Ascending aorta (tissue), 2 donors: Measurements from ENCODE around the gene NOTCH4. TPM values are rescaled to one million over a fixed set of nuclear protein-coding genes. Genes with fewer than 3 reads are reported as not detected.

Experiments used
- DNase-seq, 2 donors: peaks; one replicate each; pipeline ENCODE4 v3.0.0-alpha.2; 2019; ENCODE audit warnings: low spot score in 2 of 2
- H3K27ac ChIP-seq, 2 donors: fragments of 200-600 bp; sonication (generic); one replicate each; pipeline ENCODE4 v1.5.1; 2016 to 2017; ENCODE audit warnings: mild to moderate bottlenecking in 1 of 2
- H3K27me3 ChIP-seq: fragments of 200-600 bp; sonication (generic); one replicate; pipeline ENCODE4 v1.5.1; 2017
- H3K36me3 ChIP-seq, 2 donors: fragments of 200-600 bp; sonication (generic); one replicate each; pipeline ENCODE4 v1.5.1; 2016
- H3K4me1 ChIP-seq, 2 donors: fragments of 200-600 bp; sonication (generic); one replicate each; pipeline ENCODE4 v1.5.1; 2016 to 2017; ENCODE audit warnings: mild to moderate bottlenecking in 1 of 2
- H3K4me3 ChIP-seq, 2 donors: fragments of 200-600 bp; sonication (generic); one replicate each; pipeline ENCODE4 v1.5.1; 2016 to 2017; ENCODE audit warnings: mild to moderate bottlenecking in 1 of 2
- H3K9me3 ChIP-seq, 2 donors: fragments of 200-600 bp; sonication (generic); one replicate each; pipeline ENCODE4 v1.5.1; 2016
- intact Hi-C: fragments of 100-400 bp; cut with DNase I; formaldehyde crosslinking; loops from one replicate; pipeline ENCODE4 v1.15.1; 2023
- total RNA-seq: library from RNA; depleted of rRNA; stranded (reverse); fragments of >200 nt; gene quantifications from one replicate; pipeline ENCODE4 v1.1.0, GENCODE V29; 2016
- TF ChIP-seq, protein P1 (sequence below), 3 experiments: fragments of 200-600 bp in 2 of 3; fragments of 450-650 bp in 1 of 3; sonication (generic) in 2 of 3; IDR thresholded peaks; one replicate each; pipeline ENCODE4 v1.5.1; 2016 to 2019; ENCODE audit warnings: antibody characterized with exemption in 3 of 3, mild to moderate bottlenecking in 1 of 3, moderate library complexity in 1 of 3

Gene NOTCH4
- total RNA-seq, 1 donor from 2014 or later: 198 TPM

DNA sequence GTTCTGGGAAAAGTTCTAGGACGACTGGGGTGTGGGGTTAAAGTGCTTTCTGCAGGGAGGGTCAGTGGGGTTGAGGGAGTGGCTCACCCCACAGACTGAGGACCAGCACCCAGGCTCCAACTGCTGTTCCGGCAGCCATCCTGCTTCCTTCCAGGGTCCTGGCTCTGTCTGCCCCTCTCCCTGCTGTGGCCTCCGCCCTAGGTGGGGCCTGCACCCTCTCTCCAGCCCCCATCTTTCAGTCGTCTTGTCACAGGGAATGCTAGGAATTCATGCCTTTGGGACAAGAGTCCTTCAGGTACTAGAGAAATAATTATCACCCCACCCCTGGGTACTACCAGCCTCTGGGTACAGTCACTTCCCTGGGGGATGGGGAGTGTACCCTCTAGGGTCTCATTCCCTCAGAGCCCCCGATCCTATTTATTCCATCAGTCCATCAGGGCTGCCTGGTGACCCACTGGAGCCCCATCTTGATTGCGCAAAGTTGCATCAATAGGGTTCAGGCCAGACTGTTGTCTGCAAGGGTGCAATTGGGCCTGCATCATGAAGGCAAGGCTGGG lies 39.7 kb downstream of the NOTCH4 start, which contains the start of gene AGER:
Gene AGER (minus strand): TSS at position 170 of the 557 bp plus-strand sequence. CDS start 31 bp downstream, at position 139.
- Histone ChIP-seq H3K36me3 (peaks cover 44 to 48% of the 10 kb centered on the region in 2 donors), H3K4me1 (peaks cover 1 to 19% of the 10 kb centered on the region in 2 donors)
- TF ChIP-seq, protein P1, sequence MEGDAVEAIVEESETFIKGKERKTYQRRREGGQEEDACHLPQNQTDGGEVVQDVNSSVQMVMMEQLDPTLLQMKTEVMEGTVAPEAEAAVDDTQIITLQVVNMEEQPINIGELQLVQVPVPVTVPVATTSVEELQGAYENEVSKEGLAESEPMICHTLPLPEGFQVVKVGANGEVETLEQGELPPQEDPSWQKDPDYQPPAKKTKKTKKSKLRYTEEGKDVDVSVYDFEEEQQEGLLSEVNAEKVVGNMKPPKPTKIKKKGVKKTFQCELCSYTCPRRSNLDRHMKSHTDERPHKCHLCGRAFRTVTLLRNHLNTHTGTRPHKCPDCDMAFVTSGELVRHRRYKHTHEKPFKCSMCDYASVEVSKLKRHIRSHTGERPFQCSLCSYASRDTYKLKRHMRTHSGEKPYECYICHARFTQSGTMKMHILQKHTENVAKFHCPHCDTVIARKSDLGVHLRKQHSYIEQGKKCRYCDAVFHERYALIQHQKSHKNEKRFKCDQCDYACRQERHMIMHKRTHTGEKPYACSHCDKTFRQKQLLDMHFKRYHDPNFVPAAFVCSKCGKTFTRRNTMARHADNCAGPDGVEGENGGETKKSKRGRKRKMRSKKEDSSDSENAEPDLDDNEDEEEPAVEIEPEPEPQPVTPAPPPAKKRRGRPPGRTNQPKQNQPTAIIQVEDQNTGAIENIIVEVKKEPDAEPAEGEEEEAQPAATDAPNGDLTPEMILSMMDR (IDR thresholded peaks at IDR 0.05): no peak

DNA sequence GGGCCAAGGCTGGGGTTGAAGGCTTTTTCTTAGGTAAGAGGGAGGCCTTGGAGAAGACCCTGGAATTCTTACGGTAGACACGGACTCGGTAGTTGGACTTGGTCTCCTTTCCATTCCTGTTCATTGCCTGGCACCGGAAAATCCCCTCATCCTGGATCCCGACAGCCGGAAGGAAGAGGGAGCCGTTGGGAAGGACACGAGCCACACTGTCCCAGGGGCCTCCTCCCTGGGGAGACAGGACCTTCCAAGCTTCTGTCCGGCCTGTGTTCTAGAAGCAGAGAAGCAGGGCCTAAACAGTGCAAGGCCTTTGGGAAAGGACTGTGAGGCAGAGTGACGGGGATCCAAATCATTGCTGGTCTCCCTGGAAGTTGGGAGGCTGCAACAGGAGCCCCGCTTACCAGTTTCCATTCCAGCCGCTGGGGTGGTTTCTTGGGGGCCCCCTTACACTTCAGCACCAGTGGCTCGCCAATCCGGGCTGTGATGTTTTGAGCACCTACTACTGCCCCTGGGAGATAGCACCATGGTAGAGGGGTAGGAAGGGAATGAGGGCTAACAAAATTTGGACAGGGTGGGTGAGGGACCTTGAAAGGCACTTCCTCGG lies 40.3 kb downstream of the NOTCH4 start:
- TF ChIP-seq, protein P1 (IDR thresholded peaks at IDR 0.05): no peak
- Histone ChIP-seq H3K27ac (peak overlapping the region; percentile 20 to 77), H3K9me3 (no peaks in the 10 kb centered on the region), H3K4me1 (peaks cover 3 to 20% of the 10 kb centered on the region in 2 donors), H3K36me3 (peaks cover 44 to 48% of the 10 kb centered on the region in 2 donors), H3K4me3 (no peak overlapping the region), H3K27me3 (no peaks in the 10 kb centered on the region)
- no peak for DNase-seq
- intact Hi-C loops: loop anchor here (10.0 kb wide), 1 partner anchor 639 kb away; the partner anchor contains the start of genes ATP6V1G2, DDX39B and NFKBIL1

More for the DNA sequence above, 39.7 kb downstream of the NOTCH4 start, which contains the start of gene AGER:
- Histone ChIP-seq H3K9me3 (no peaks in the 10 kb centered on the region), H3K27ac (peak within 1 kb of the TSS; percentile 59 to 77), H3K4me3 (no peak within 1 kb of the TSS), H3K27me3 (no peaks in the 10 kb centered on the region)
- no peak for DNase-seq
- intact Hi-C loops: loop anchor here (10.0 kb wide), 1 partner anchor 639 kb away; the partner anchor contains the start of genes ATP6V1G2, DDX39B and NFKBIL1

DNA sequence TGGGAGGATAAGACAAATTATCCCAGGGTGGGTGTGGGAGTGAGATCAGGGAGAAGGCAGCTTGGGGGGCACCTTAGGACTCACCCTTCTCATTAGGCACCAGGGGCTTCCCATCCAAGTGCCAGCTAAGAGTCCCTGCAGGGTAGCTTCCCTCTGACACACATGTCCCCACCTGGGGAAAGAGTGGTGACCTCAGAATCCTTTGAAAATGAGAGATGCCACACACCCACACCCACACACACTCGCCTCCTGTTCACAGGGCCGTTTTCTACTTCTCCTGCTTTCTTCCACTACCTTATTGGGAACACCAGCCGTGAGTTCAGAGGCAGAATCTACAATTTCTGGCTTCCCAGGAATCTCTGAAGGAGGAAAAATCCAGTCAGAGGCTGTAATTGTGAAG lies 40.8 kb downstream of the NOTCH4 start:
- H3K4me3 ChIP-seq: no peak overlapping the region
- H3K36me3 ChIP-seq: peaks cover 44 to 46% of the 10 kb centered on the region in 2 donors
- TF ChIP-seq, protein P1 (IDR thresholded peaks at IDR 0.05): no peak
- intact Hi-C loops: loop anchor here (10.0 kb wide), 1 partner anchor 638 kb away; the partner anchor contains the start of genes ATP6V1G2, DDX39B and NFKBIL1
- no peaks in the 10 kb centered on the region for H3K27me3 ChIP-seq
- peak overlapping the region; percentile 13 to 27 for H3K27ac ChIP-seq
- peaks cover 3 to 15% of the 10 kb centered on the region in 2 donors for H3K4me1 ChIP-seq
- no peaks in the 10 kb centered on the region for H3K9me3 ChIP-seq
- no peak for DNase-seq

DNA sequence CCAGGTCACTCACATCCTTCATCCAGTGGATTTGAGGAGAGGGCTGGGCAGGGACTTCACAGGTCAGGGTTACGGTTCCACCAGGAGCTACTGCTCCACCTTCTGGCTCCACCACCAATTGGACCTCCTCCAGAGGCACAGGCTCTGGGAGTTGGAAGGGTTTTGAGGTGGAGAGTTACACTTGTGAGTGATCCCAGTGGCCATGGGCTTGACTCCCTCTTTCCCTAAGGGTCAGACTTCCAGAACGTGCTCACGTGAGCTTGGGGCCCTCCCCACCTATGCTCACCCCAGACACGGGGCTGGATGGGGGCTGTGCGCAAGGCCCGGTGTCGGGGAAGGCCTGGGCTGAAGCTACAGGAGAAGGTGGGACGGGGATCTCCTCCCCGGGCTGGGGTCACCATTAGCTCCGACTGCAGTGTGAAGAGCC lies 41.3 kb downstream of the NOTCH4 start:
- no peak for DNase-seq
- TF ChIP-seq, protein P1 (IDR thresholded peaks at IDR 0.05): no peak
- H3K36me3 ChIP-seq: peaks cover 40 to 42% of the 10 kb centered on the region in 2 donors
- H3K4me1 ChIP-seq: peaks cover 3 to 15% of the 10 kb centered on the region in 2 donors
- no peaks in the 10 kb centered on the region for H3K9me3 ChIP-seq
- intact Hi-C loops: loop anchor here (10.0 kb wide), 1 partner anchor 638 kb away; the partner anchor contains the start of genes ATP6V1G2, DDX39B and NFKBIL1
- H3K27ac ChIP-seq: peak overlapping the region; percentile 22 to 27
- no peaks in the 10 kb centered on the region for H3K27me3 ChIP-seq
- H3K4me3 ChIP-seq: no peak overlapping the region

DNA sequence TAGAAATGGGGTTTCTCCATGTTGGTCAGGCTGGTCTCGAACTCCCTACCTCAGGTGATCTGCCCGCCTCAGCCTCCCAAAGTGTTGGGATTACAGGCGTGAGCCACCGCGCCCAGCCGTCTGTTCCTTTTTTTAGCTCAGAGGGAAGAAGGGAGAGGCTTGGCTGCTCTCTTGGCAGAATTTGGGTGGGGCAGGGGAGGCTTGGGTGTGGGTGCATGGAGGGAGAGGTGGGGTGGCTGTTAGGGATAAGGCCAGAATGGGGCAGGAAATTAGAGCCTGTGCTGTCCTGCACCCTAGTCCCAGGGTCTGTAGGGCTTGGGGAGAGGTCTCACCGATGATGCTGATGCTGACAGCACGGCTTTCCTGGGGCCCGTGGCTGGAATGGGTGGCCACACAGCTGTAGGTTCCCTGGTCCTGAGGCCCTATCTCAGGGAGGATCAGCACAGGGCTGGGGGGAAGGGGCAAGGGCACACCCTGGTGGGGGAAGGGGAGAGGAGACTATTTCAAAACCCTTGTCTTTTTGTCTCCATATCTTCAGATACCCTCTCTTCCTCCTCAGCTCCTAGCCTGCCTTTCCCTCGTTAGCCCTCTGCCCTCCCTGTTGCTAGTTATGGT lies 41.8 kb downstream of the NOTCH4 start:
- no peak for DNase-seq
- intact Hi-C loops: loop anchor here (10.0 kb wide), 1 partner anchor 637 kb away; the partner anchor contains the start of genes ATP6V1G2, DDX39B and NFKBIL1
- no peaks in the 10 kb centered on the region for H3K27me3 ChIP-seq
- no peaks in the 10 kb centered on the region for H3K9me3 ChIP-seq
- peaks cover 34 to 36% of the 10 kb centered on the region in 2 donors for H3K36me3 ChIP-seq
- TF ChIP-seq, protein P1 (IDR thresholded peaks at IDR 0.05): no peak
- no peak overlapping the region for H3K4me3 ChIP-seq
- peak overlapping the region; percentile 22 to 27 for H3K27ac ChIP-seq
- H3K4me1 ChIP-seq: peaks cover 3 to 15% of the 10 kb centered on the region in 2 donors
